ENCODE measurements around the gene AKR1C1.
"Not testable (repeated sequence)": the region's sequence is repeated elsewhere in the genome, so short reads cannot be mapped to it uniquely, and the experiment has no call there.

GRCh38 chr10:4956955-4957645, 6.1 kb upstream of the AKR1C1 start:
- not testable (repeated sequence) for TF ChIP-seq CTCF (IDR thresholded peaks at IDR 0.05); EZH2 (IDR thresholded peaks at IDR 0.05; ENCODE audit: borderline replicate concordance, insufficient read depth, low read depth, low read length, poor library complexity, severe bottlenecking)
